Astrocyte (in vitro differentiated cells and primary cell): ENCODE results near the gene CTNNA2. TPM values are rescaled to one million over a fixed set of nuclear protein-coding genes. Genes with fewer than 3 reads are reported as not detected.
A peak's percentile ranks its signal among the peaks of the same experiment; 100 is the strongest.

Experiments
- DNase-seq: peaks from one replicate; pipeline ENCODE4 v3.0.0-alpha.2; 2010; ENCODE audit warnings: low read depth
- FAIRE-seq: peaks from 2 replicates; lab custom pipeline; 2011; peaks lifted over from hg19 to GRCh38; lab: Jason Lieb, UNC
- H2AFZ ChIP-seq: 2 replicates; pipeline ENCODE4 v1.6.0; 2012; ENCODE audit warnings: low read depth, low read length, inconsistent platforms
- H3K27ac ChIP-seq: 2 replicates; pipeline ENCODE4 v1.5.1; 2011; ENCODE audit warnings: low read depth, low read length, inconsistent platforms
- H3K27me3 ChIP-seq: 2 replicates; pipeline ENCODE4 v1.6.0; 2011; ENCODE audit warnings: low read length, inconsistent platforms; ENCODE audit not compliant: insufficient read depth
- H3K36me3 ChIP-seq: 2 replicates; pipeline ENCODE4 v1.5.1; 2011; ENCODE audit warnings: low read length, inconsistent platforms; ENCODE audit not compliant: insufficient read depth
- H3K4me1 ChIP-seq: 2 replicates; pipeline ENCODE4 v1.5.1; 2011; ENCODE audit warnings: low read length, inconsistent platforms; ENCODE audit not compliant: insufficient read depth
- H3K4me2 ChIP-seq: 2 replicates; pipeline ENCODE4 v1.6.0; 2012; ENCODE audit warnings: low read length, inconsistent platforms
- H3K4me3 ChIP-seq: 2 replicates; pipeline ENCODE4 v1.5.1; 2011; ENCODE audit warnings: low read depth, mild to moderate bottlenecking, low read length, inconsistent platforms; ENCODE audit not compliant: insufficient read depth
- H3K79me2 ChIP-seq: 2 replicates; pipeline ENCODE4 v1.6.0; 2012; ENCODE audit warnings: mild to moderate bottlenecking, low read length, inconsistent platforms; ENCODE audit not compliant: insufficient read depth
- H3K9ac ChIP-seq: 2 replicates; pipeline ENCODE4 v1.6.0; 2012; ENCODE audit warnings: mild to moderate bottlenecking, low read length, inconsistent platforms
- H3K9me3 ChIP-seq: 2 replicates; pipeline ENCODE4 v1.5.1; 2012; ENCODE audit warnings: low read depth, mild to moderate bottlenecking, low read length, inconsistent platforms; ENCODE audit not compliant: insufficient read depth
- H4K20me1 ChIP-seq: 2 replicates; pipeline ENCODE4 v1.6.0; 2012; ENCODE audit warnings: low read length, inconsistent platforms; ENCODE audit not compliant: insufficient read depth
- H3K27ac Mint-ChIP-seq: one replicate; pipeline ENCODE4 v1.8.0; 2021; ENCODE audit warnings: mild to moderate bottlenecking, mixed read lengths; ENCODE audit not compliant: unreplicated experiment
- H3K27me3 Mint-ChIP-seq: one replicate; pipeline ENCODE4 v1.8.0; 2021; ENCODE audit warnings: low read depth, mixed read lengths; ENCODE audit not compliant: unreplicated experiment
- H3K36me3 Mint-ChIP-seq: one replicate; pipeline ENCODE4 v1.8.0; 2021; ENCODE audit warnings: low read depth, mixed read lengths; ENCODE audit not compliant: unreplicated experiment
- H3K4me1 Mint-ChIP-seq: one replicate; pipeline ENCODE4 v1.8.0; 2021; ENCODE audit warnings: low read depth, mixed read lengths; ENCODE audit not compliant: unreplicated experiment
- H3K4me3 Mint-ChIP-seq: one replicate; pipeline ENCODE4 v1.8.0; 2021; ENCODE audit warnings: mild to moderate bottlenecking, moderate library complexity, mixed read lengths; ENCODE audit not compliant: unreplicated experiment
- H3K9me3 Mint-ChIP-seq: one replicate; pipeline ENCODE4 v1.8.0; 2021; ENCODE audit warnings: mild to moderate bottlenecking, mixed read lengths; ENCODE audit not compliant: unreplicated experiment
- EZH2 ChIP-seq: IDR thresholded peaks from 2 replicates; pipeline ENCODE4 v1.6.1; 2012; ENCODE audit warnings: mild to moderate bottlenecking, low read length, inconsistent platforms; ENCODE audit not compliant: insufficient read depth
- total RNA-seq: library from RNA; stranded (reverse); gene quantifications from 2 replicates; pipeline ENCODE4 v1.2.1, GENCODE V29; 2021
- TF ChIP-seq, protein P1 (sequence below): IDR thresholded peaks from 2 replicates; pipeline ENCODE4 v1.5.1; 2011; ENCODE audit warnings: low read depth, mild to moderate bottlenecking, inconsistent platforms, low read length, moderate library complexity; ENCODE audit not compliant: insufficient read depth

Gene CTNNA2
- total RNA-seq, 1 donor from 2014 or later = 3.9 TPM

GRCh38 chr2:79793006-79793405, 280.2 kb downstream of the CTNNA2 start:
- Mint-ChIP-seq H3K4me3 (no peak overlapping the region), H3K9me3 (no peaks in the 10 kb centered on the region), H3K27ac (no peak overlapping the region), H3K36me3 (no peaks in the 10 kb centered on the region), H3K4me1 (no peaks in the 10 kb centered on the region), H3K27me3 (no peaks in the 10 kb centered on the region)
- DNase-seq (no peak), FAIRE-seq (no peak)
- Histone ChIP-seq H3K4me3 (no peak overlapping the region), H3K4me1 (no peaks in the 10 kb centered on the region), H2AFZ (no peak overlapping the region), H3K36me3 (no peaks in the 10 kb centered on the region), H3K4me2 (no peak overlapping the region), H3K27ac (no peak overlapping the region), H3K9me3 (no peaks in the 10 kb centered on the region), H3K9ac (no peak overlapping the region), H4K20me1 (no peaks in the 10 kb centered on the region), H3K27me3 (no peaks in the 10 kb centered on the region), H3K79me2 (no peaks in the 10 kb centered on the region)
- TF ChIP-seq, protein P1, sequence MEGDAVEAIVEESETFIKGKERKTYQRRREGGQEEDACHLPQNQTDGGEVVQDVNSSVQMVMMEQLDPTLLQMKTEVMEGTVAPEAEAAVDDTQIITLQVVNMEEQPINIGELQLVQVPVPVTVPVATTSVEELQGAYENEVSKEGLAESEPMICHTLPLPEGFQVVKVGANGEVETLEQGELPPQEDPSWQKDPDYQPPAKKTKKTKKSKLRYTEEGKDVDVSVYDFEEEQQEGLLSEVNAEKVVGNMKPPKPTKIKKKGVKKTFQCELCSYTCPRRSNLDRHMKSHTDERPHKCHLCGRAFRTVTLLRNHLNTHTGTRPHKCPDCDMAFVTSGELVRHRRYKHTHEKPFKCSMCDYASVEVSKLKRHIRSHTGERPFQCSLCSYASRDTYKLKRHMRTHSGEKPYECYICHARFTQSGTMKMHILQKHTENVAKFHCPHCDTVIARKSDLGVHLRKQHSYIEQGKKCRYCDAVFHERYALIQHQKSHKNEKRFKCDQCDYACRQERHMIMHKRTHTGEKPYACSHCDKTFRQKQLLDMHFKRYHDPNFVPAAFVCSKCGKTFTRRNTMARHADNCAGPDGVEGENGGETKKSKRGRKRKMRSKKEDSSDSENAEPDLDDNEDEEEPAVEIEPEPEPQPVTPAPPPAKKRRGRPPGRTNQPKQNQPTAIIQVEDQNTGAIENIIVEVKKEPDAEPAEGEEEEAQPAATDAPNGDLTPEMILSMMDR = no peak
- no peak for TF ChIP-seq EZH2

DNA sequence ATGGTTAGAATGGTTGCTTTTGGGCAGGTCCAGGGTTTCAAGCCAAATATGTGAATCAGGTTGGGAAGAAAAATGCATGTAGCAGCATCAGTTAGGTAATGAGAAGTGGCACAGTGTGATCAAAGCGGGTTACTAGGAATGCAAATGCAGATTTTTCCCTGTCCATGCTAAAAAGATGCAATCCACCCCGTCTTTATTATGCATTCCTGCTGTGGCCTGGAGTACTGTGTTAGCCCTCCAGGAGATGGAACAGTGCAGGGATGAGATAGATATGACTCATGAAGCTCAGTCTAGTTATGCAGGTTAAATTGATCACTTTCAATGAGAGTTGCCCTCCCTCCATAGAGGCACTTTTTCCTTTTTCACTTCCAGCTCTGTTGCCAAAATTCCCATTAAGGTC, 283.8 kb downstream of the CTNNA2 start:
- Histone ChIP-seq H3K36me3 (no peaks in the 10 kb centered on the region), H3K9me3 (no peaks in the 10 kb centered on the region), H3K79me2 (no peaks in the 10 kb centered on the region), H3K27ac (no peak overlapping the region), H2AFZ (peak overlapping the region; percentile 26), H4K20me1 (no peaks in the 10 kb centered on the region), H3K4me3 (no peak overlapping the region), H3K4me1 (no peaks in the 10 kb centered on the region), H3K9ac (no peak overlapping the region), H3K4me2 (no peak overlapping the region), H3K27me3 (no peaks in the 10 kb centered on the region)
- no peaks in the 10 kb centered on the region for H3K36me3 Mint-ChIP-seq
- no peak overlapping the region for H3K27ac Mint-ChIP-seq
- no peak for FAIRE-seq
- no peaks in the 10 kb centered on the region for H3K27me3 Mint-ChIP-seq
- H3K9me3 Mint-ChIP-seq = no peaks in the 10 kb centered on the region
- H3K4me3 Mint-ChIP-seq = no peak overlapping the region
- no peaks in the 10 kb centered on the region for H3K4me1 Mint-ChIP-seq
- DNase-seq = peak; percentile 21
- no peak for TF ChIP-seq EZH2
- TF ChIP-seq, protein P1 = no peak

- Histone ChIP-seq H4K20me1 (no peaks in the 10 kb centered on the region), H3K9ac (no peak overlapping the region), H3K4me3 (no peak overlapping the region), H3K9me3 (no peaks in the 10 kb centered on the region), H3K27me3 (no peaks in the 10 kb centered on the region), H3K36me3 (no peaks in the 10 kb centered on the region), H3K79me2 (no peaks in the 10 kb centered on the region), H2AFZ (no peak overlapping the region), H3K4me1 (no peaks in the 10 kb centered on the region), H3K27ac (no peak overlapping the region), H3K4me2 (no peak overlapping the region)
- Mint-ChIP-seq H3K4me3 (no peak overlapping the region), H3K4me1 (no peaks in the 10 kb centered on the region), H3K9me3 (peaks cover 3% of the 10 kb centered on the region), H3K36me3 (no peaks in the 10 kb centered on the region), H3K27me3 (no peaks in the 10 kb centered on the region), H3K27ac (no peak overlapping the region)
- no peak for DNase-seq
- no peak for TF ChIP-seq EZH2
- TF ChIP-seq, protein P1 = no peak
- FAIRE-seq = no peak
These were observed 285.9 kb downstream of the CTNNA2 start for GRCh38 chr2:79798776-79799175.
